Mammary epithelial cell (primary cell): Measurements from ENCODE around the gene PPP1R7.

Experiments used
- CTCF ChIP-seq, 2 donors: IDR thresholded peaks in 1 of 2; conservative IDR thresholded peaks in 1 of 2; 2 replicates each; pipeline ENCODE4 v1.5.1; 2011 to 2012; ENCODE audit warnings: inconsistent platforms in 2 of 2, low read length in 2 of 2, mild to moderate bottlenecking in 2 of 2, control low read depth in 1 of 2, low read depth in 1 of 2; ENCODE audit not compliant: insufficient read depth in 1 of 2; ENCODE audit errors: extremely low read depth in 1 of 2
- EZH2 ChIP-seq: IDR thresholded peaks from 2 replicates; pipeline ENCODE4 v1.6.1; 2012; ENCODE audit warnings: low read length, inconsistent platforms, borderline replicate concordance

GRCh38 chr2:241120440-241120839 lies 29.8 kb upstream of the PPP1R7 start:
- TF ChIP-seq EZH2 (no peak), CTCF (conservative IDR thresholded peaks at IDR 0.05 in 1 of 2, IDR thresholded peaks at IDR 0.05 in 1 of 2; ENCODE audit: extremely low read depth in 1 of 2, insufficient read depth in 1 of 2, low read depth in 1 of 2, low read length in 2 of 2) (no peak)
